ENCODE results near the gene C9.
A peak's percentile ranks its signal among the peaks of the same experiment; 100 is the strongest.
"Not testable (repeated sequence)": the region's sequence is repeated elsewhere in the genome, so short reads cannot be mapped to it uniquely, and the experiment has no call there.

C9 gene

GRCh38 chr5:39283231-39283818 is 81.0 kb downstream of the C9 start:
- DNase-seq (ENCODE audit: low spot score in 2 of 2), result peak; percentile 8 to 9
- H3K27me3 ChIP-seq (ENCODE audit: low read depth), result no peaks in the 10 kb centered on the region
- no peak overlapping the region for H3K4me3 ChIP-seq
- no peaks in the 10 kb centered on the region for H3K4me1 ChIP-seq
- no peaks in the 10 kb centered on the region for H3K36me3 ChIP-seq (replicated peaks)
- H3K9me3 ChIP-seq, result no peaks in the 10 kb centered on the region
- in situ Hi-C loops (cut with MboI; ENCODE audit: low sequenced_read_pairs), result no loop called here

GRCh38 chr5:39282561-39282960 is 81.7 kb downstream of the C9 start:
- H3K4me3 ChIP-seq, result no peak overlapping the region
- DNase-seq (ENCODE audit: low spot score in 2 of 2), result no peak
- no peaks in the 10 kb centered on the region for H3K9me3 ChIP-seq
- H3K36me3 ChIP-seq (replicated peaks), result no peaks in the 10 kb centered on the region
- in situ Hi-C loops (cut with MboI; ENCODE audit: low sequenced_read_pairs), result no loop called here
- no peaks in the 10 kb centered on the region for H3K27me3 ChIP-seq (ENCODE audit: low read depth)
- no peaks in the 10 kb centered on the region for H3K4me1 ChIP-seq

- DNase-seq (ENCODE audit: low spot score in 2 of 2); H3K27me3 ChIP-seq (ENCODE audit: low read depth); H3K9me3 ChIP-seq; H3K4me1 ChIP-seq; H3K4me3 ChIP-seq; in situ Hi-C loops (cut with MboI; ENCODE audit: low sequenced_read_pairs); H3K36me3 ChIP-seq (replicated peaks): not testable (repeated sequence)
Measured at GRCh38 chr5:39275865-39276264, 88.4 kb downstream of the C9 start.

GRCh38 chr5:39274398-39275085 is 89.8 kb downstream of the C9 start:
- no peak overlapping the region for H3K4me3 ChIP-seq

GRCh38 chr5:39273314-39273954 is 90.9 kb downstream of the C9 start:
- no peak overlapping the region for H3K4me3 ChIP-seq
- no peaks in the 10 kb centered on the region for H3K9me3 ChIP-seq
- DNase-seq (ENCODE audit: low spot score in 2 of 2), result no peak
- no peaks in the 10 kb centered on the region for H3K27me3 ChIP-seq (ENCODE audit: low read depth)
- in situ Hi-C loops (cut with MboI; ENCODE audit: low sequenced_read_pairs), result no loop called here
- no peaks in the 10 kb centered on the region for H3K4me1 ChIP-seq
- no peaks in the 10 kb centered on the region for H3K36me3 ChIP-seq (replicated peaks)

More at GRCh38 chr5:39274398-39275085, 89.8 kb downstream of the C9 start:
- H3K9me3 ChIP-seq, result no peaks in the 10 kb centered on the region
- H3K4me1 ChIP-seq, result no peaks in the 10 kb centered on the region
- no peaks in the 10 kb centered on the region for H3K36me3 ChIP-seq (replicated peaks)
- no peak for DNase-seq (ENCODE audit: low spot score in 2 of 2)
- in situ Hi-C loops (cut with MboI; ENCODE audit: low sequenced_read_pairs), result no loop called here
- H3K27me3 ChIP-seq (ENCODE audit: low read depth), result no peaks in the 10 kb centered on the region

- H3K27me3 ChIP-seq (ENCODE audit: low read depth); H3K4me3 ChIP-seq; H3K9me3 ChIP-seq; DNase-seq (ENCODE audit: low spot score in 2 of 2); H3K4me1 ChIP-seq; H3K36me3 ChIP-seq (replicated peaks); in situ Hi-C loops (cut with MboI; ENCODE audit: low sequenced_read_pairs): not testable (repeated sequence)
Measured at GRCh38 chr5:39272869-39273231, 91.4 kb downstream of the C9 start.

GRCh38 chr5:39270225-39270848 is 94.0 kb downstream of the C9 start:
- Histone ChIP-seq H3K4me1 (no peaks in the 10 kb centered on the region), H3K36me3 (replicated peaks) (no peaks in the 10 kb centered on the region), H3K4me3 (no peak overlapping the region), H3K27me3 (ENCODE audit: low read depth) (no peaks in the 10 kb centered on the region), H3K9me3 (no peaks in the 10 kb centered on the region)
- in situ Hi-C loops (cut with MboI; ENCODE audit: low sequenced_read_pairs), result no loop called here
- no peak for DNase-seq (ENCODE audit: low spot score in 2 of 2)

GRCh38 chr5:39267186-39267585 is 97.1 kb downstream of the C9 start:
- H3K27me3 ChIP-seq (ENCODE audit: low read depth), result no peaks in the 10 kb centered on the region
- in situ Hi-C loops (cut with MboI; ENCODE audit: low sequenced_read_pairs), result no loop called here

GRCh38 chr5:39266442-39266841 is 97.9 kb downstream of the C9 start:
- H3K9me3 ChIP-seq, result no peaks in the 10 kb centered on the region
- H3K4me1 ChIP-seq, result no peaks in the 10 kb centered on the region
- DNase-seq (ENCODE audit: low spot score in 2 of 2), result no peak
- in situ Hi-C loops (cut with MboI; ENCODE audit: low sequenced_read_pairs), result no loop called here
- H3K36me3 ChIP-seq (replicated peaks), result no peaks in the 10 kb centered on the region
- H3K4me3 ChIP-seq, result no peak overlapping the region
- no peaks in the 10 kb centered on the region for H3K27me3 ChIP-seq (ENCODE audit: low read depth)

More at GRCh38 chr5:39267186-39267585, 97.1 kb downstream of the C9 start:
- Histone ChIP-seq H3K4me1 (no peaks in the 10 kb centered on the region), H3K36me3 (replicated peaks) (no peaks in the 10 kb centered on the region), H3K4me3 (no peak overlapping the region), H3K9me3 (no peaks in the 10 kb centered on the region)
- DNase-seq (ENCODE audit: low spot score in 2 of 2), result no peak

GRCh38 chr5:39264528-39264927 is 99.8 kb downstream of the C9 start:
- Histone ChIP-seq H3K9me3 (no peaks in the 10 kb centered on the region), H3K4me3 (no peak overlapping the region), H3K4me1 (no peaks in the 10 kb centered on the region), H3K36me3 (replicated peaks) (no peaks in the 10 kb centered on the region), H3K27me3 (ENCODE audit: low read depth) (no peaks in the 10 kb centered on the region)
- in situ Hi-C loops (cut with MboI; ENCODE audit: low sequenced_read_pairs), result no loop called here
- DNase-seq (ENCODE audit: low spot score in 2 of 2), result no peak

- DNase-seq (ENCODE audit: low spot score in 2 of 2), result no peak
- H3K9me3 ChIP-seq, result no peaks in the 10 kb centered on the region
- no peaks in the 10 kb centered on the region for H3K27me3 ChIP-seq (ENCODE audit: low read depth)
- no peak overlapping the region for H3K4me3 ChIP-seq
- H3K4me1 ChIP-seq, result no peaks in the 10 kb centered on the region
- H3K36me3 ChIP-seq (replicated peaks), result no peaks in the 10 kb centered on the region
- in situ Hi-C loops (cut with MboI; ENCODE audit: low sequenced_read_pairs), result no loop called here
Measured at GRCh38 chr5:39262981-39263380, 101.3 kb downstream of the C9 start.

GRCh38 chr5:39260095-39260494 is 104.2 kb downstream of the C9 start:
- H3K4me1 ChIP-seq, result no peaks in the 10 kb centered on the region
- H3K36me3 ChIP-seq (replicated peaks), result no peaks in the 10 kb centered on the region
- H3K4me3 ChIP-seq, result no peak overlapping the region
- no peaks in the 10 kb centered on the region for H3K27me3 ChIP-seq (ENCODE audit: low read depth)
- no peaks in the 10 kb centered on the region for H3K9me3 ChIP-seq
- DNase-seq (ENCODE audit: low spot score in 2 of 2), result no peak
- in situ Hi-C loops (cut with MboI; ENCODE audit: low sequenced_read_pairs), result no loop called here

- in situ Hi-C loops (cut with MboI; ENCODE audit: low sequenced_read_pairs), result no loop called here
- Histone ChIP-seq H3K36me3 (replicated peaks) (no peaks in the 10 kb centered on the region), H3K4me3 (no peak overlapping the region), H3K27me3 (ENCODE audit: low read depth) (no peaks in the 10 kb centered on the region), H3K4me1 (no peaks in the 10 kb centered on the region), H3K9me3 (no peaks in the 10 kb centered on the region)
- no peak for DNase-seq (ENCODE audit: low spot score in 2 of 2)
Measured at GRCh38 chr5:39257554-39257953, 106.7 kb downstream of the C9 start.

Measured in HAP-1 (cell line).